Glutamatergic neuron (in vitro differentiated cells): ENCODE data around the gene PPFIA1. TPM values are rescaled to one million over a fixed set of nuclear protein-coding genes. Genes with fewer than 3 reads are reported as not detected.

ENCODE experiments used
- DNase-seq: peaks from one replicate; pipeline ENCODE4 v3.0.0; 2022
- H3K27ac Mint-ChIP-seq: one replicate; pipeline ENCODE4 v1.8.0; 2020; ENCODE audit warnings: mild to moderate bottlenecking, mixed read lengths, inconsistent platforms; ENCODE audit not compliant: unreplicated experiment
- H3K27me3 Mint-ChIP-seq: one replicate; pipeline ENCODE4 v1.8.0; 2020; ENCODE audit warnings: mild to moderate bottlenecking, moderate library complexity, mixed read lengths, inconsistent platforms; ENCODE audit not compliant: unreplicated experiment
- H3K36me3 Mint-ChIP-seq: one replicate; pipeline ENCODE4 v1.8.0; 2020; ENCODE audit warnings: mild to moderate bottlenecking, mixed read lengths, inconsistent platforms; ENCODE audit not compliant: unreplicated experiment
- H3K4me1 Mint-ChIP-seq: one replicate; pipeline ENCODE4 v1.8.0; 2020; ENCODE audit warnings: mild to moderate bottlenecking, low read depth, mixed read lengths, inconsistent platforms; ENCODE audit not compliant: unreplicated experiment
- H3K4me3 Mint-ChIP-seq: one replicate; pipeline ENCODE4 v1.8.0; 2020; ENCODE audit warnings: mild to moderate bottlenecking, mixed read lengths, inconsistent platforms; ENCODE audit not compliant: unreplicated experiment
- H3K9me3 Mint-ChIP-seq: one replicate; pipeline ENCODE4 v1.8.0; 2020; ENCODE audit warnings: mild to moderate bottlenecking, moderate library complexity, mixed read lengths, inconsistent platforms; ENCODE audit not compliant: unreplicated experiment
- total RNA-seq: library from RNA; stranded (reverse); fragmentation: NEBNext Ultra II Directional; extraction: Animal tissue kit (Norgen Biotek cat#: 25700); gene quantifications from one replicate; pipeline ENCODE4 v1.2.1, GENCODE V29; 2021; ENCODE audit not compliant: unreplicated experiment
- TF ChIP-seq, protein P1 (sequence below): fragments of 200-600 bp; sonication (generic); IDR thresholded peaks from one replicate; pipeline ENCODE4 v1.5.0; 2021; ENCODE audit not compliant: partially characterized antibody, unreplicated experiment

Gene PPFIA1
- total RNA-seq, 1 donor from 2014 or later: 98.6 TPM

DNA sequence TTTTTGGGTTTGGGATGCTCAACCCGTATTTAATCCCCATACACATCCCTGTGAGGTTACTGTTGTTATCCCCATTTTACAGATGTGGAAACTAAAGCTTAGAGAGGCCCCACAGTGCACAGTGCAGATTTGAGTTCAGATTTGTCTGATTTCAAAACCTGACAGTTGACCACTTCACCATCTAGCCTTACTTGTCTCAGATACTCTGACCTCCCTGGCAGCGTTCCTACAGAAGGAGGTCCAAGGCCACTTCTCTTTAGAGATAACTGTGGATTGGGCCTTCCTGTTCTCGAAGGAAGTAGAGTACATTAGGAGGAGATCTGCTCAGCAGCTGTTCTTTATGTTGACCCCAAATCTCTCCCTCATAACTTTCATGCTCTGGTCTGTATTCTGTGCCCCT is 81.2 kb downstream of the PPFIA1 start:
- no peak overlapping the region for H3K27ac Mint-ChIP-seq
- H3K9me3 Mint-ChIP-seq: no peaks in the 10 kb centered on the region
- peaks cover 4% of the 10 kb centered on the region for H3K4me1 Mint-ChIP-seq
- H3K4me3 Mint-ChIP-seq: no peak overlapping the region
- peaks cover 6% of the 10 kb centered on the region for H3K27me3 Mint-ChIP-seq
- DNase-seq: no peak
- H3K36me3 Mint-ChIP-seq: no peaks in the 10 kb centered on the region
- TF ChIP-seq, protein P1, sequence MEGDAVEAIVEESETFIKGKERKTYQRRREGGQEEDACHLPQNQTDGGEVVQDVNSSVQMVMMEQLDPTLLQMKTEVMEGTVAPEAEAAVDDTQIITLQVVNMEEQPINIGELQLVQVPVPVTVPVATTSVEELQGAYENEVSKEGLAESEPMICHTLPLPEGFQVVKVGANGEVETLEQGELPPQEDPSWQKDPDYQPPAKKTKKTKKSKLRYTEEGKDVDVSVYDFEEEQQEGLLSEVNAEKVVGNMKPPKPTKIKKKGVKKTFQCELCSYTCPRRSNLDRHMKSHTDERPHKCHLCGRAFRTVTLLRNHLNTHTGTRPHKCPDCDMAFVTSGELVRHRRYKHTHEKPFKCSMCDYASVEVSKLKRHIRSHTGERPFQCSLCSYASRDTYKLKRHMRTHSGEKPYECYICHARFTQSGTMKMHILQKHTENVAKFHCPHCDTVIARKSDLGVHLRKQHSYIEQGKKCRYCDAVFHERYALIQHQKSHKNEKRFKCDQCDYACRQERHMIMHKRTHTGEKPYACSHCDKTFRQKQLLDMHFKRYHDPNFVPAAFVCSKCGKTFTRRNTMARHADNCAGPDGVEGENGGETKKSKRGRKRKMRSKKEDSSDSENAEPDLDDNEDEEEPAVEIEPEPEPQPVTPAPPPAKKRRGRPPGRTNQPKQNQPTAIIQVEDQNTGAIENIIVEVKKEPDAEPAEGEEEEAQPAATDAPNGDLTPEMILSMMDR: no peak

DNA sequence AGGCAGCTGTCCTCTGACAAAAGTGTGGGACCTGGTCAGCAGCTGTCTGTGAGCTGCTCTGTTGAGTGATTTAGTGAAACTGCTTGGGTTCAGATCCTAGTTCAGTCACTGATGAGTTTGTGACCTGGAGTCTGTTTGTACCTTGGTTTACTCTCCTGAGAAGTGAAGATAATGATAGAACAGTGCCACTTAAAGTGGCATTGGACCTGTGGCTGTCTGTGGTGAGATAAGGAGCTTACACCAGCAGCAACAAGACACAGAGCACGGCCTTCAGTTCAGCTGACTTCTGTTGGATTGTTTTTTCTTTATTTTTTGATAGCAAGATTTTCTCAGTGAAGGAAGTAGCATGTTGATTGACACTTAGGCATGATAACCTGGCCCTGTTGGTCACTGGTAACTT is 81.6 kb downstream of the PPFIA1 start:
- no peak for DNase-seq
- Mint-ChIP-seq H3K4me1 (peaks cover 4% of the 10 kb centered on the region), H3K9me3 (no peaks in the 10 kb centered on the region), H3K27me3 (peaks cover 6% of the 10 kb centered on the region), H3K27ac (no peak overlapping the region), H3K4me3 (no peak overlapping the region), H3K36me3 (no peaks in the 10 kb centered on the region)
- TF ChIP-seq, protein P1: no peak

DNA sequence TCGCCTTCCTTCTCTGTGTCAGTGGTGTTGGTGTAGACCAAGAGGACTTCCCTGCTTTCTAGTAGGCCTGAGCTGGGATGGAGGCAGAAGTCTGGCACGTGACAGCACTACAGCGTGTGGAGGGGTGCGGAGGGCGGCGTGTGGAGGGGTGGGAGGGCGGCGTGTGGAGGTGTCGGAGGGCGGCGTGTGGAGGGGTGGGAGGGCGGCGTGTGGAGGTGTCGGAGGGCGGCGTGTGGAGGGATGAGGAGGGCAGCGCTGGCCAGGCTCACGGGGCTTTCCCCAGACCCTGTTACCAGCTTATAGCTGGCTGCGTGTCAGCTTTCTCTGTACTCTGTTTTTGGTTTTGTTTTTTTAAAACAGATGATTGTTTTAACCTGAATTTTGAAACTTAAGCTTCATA is 82.1 kb downstream of the PPFIA1 start:
- TF ChIP-seq, protein P1: no peak
- no peak for DNase-seq
- Mint-ChIP-seq H3K27me3 (peaks cover 6% of the 10 kb centered on the region), H3K36me3 (no peaks in the 10 kb centered on the region), H3K9me3 (no peaks in the 10 kb centered on the region), H3K4me1 (peaks cover 4% of the 10 kb centered on the region), H3K4me3 (no peak overlapping the region), H3K27ac (no peak overlapping the region)

DNA sequence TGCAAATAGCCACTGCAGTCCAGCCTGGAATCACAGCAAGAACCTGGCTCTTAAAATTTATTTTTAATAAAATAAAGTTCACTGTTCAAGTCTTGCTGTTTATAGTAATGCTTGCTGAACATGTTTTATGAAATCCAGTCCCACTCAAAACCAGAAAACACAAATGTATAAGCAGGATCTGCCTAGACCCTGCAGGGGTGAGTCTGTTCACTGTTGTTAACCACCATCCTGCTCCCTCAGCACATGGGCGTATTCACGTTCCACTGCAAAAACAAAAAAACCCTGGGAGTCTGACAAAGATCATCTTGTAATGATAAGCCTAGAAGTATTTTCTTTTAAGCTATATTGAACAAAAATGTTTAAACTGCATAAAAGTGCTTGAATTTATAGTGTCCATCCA is 82.8 kb downstream of the PPFIA1 start:
- TF ChIP-seq, protein P1: no peak
- Mint-ChIP-seq H3K4me3 (no peak overlapping the region), H3K4me1 (peaks cover 4% of the 10 kb centered on the region), H3K27ac (peak overlapping the region; percentile 57), H3K36me3 (no peaks in the 10 kb centered on the region), H3K9me3 (no peaks in the 10 kb centered on the region), H3K27me3 (peaks cover 6% of the 10 kb centered on the region)
- DNase-seq: no peak

DNA sequence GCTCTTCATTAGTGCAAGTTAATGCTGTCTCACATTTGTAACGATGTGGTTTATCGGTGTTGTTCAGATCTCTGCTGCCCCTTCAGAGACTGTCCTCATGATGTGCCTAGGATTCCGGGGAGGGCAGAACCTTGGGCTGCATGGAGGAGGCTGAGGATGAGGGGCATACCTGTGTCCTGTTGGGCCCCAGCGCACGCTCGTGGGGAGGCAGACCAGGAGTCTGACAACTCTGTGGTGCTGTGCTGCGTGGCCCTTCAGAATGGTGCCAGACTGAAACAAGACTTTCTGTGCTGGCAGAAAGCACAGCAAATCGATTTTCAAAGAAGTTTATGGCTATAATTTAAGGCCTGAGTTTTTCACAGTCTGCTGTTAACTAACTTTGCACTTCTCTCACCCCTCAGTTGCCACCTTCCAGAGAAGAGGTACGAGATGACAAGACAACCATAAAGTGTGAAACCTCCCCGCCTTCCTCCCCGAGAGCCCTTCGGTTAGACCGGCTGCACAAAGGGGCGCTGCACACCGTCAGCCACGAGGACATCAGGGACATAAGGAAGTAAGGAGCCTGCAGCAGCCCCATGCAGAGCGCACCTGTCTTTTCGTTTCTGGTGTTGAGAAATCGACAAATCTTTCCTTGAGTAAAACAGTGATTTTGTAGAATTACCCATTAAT is 83.5 kb downstream of the PPFIA1 start:
- DNase-seq: no peak
- Mint-ChIP-seq H3K27me3 (peaks cover 6% of the 10 kb centered on the region), H3K27ac (no peak overlapping the region), H3K4me3 (no peak overlapping the region), H3K9me3 (no peaks in the 10 kb centered on the region), H3K4me1 (peaks cover 4% of the 10 kb centered on the region), H3K36me3 (no peaks in the 10 kb centered on the region)
- TF ChIP-seq, protein P1: no peak
